Hepatocyte (in vitro differentiated cells): ENCODE results near the gene NPFF. TPM values are rescaled to one million over a fixed set of nuclear protein-coding genes. Genes with fewer than 3 reads are reported as not detected.

Experiments used
- polyA plus RNA-seq: library from polyadenylated mRNA; unstranded; fragments of >200 nt; fragmentation: Nextera tagmentation; extraction: Ambion mirVana; gene quantifications from 2 replicates; pipeline ENCODE4 v1.2.1, GENCODE V29; 2016
- small RNA-seq: library from RNA; depleted of rRNA; stranded (forward); fragments of <200 nt; gene quantifications from one replicate; pipeline ENCODE3, GENCODE V24; 2014
- total RNA-seq: library from RNA; depleted of rRNA; stranded (reverse); fragments of >200 nt; gene quantifications from 2 replicates; pipeline ENCODE4 v1.2.3, GENCODE V29; 2014

The NPFF gene
- total and polyA plus RNA-seq, 2 experiments from 2014 or later, result 0.77 TPM; not detected in 1

Small RNA genes lying within 50 kb of the gene (small RNA-seq; reads per million reads assigned to genes)
- not detected for gene AC023509.3

Other genes starting within 250 kb of the NPFF start
- 7.6 and 9.0 TPM in 2 replicates for gene ESPL1, start 239.2 kb downstream of the NPFF start, total RNA-seq
- gene ESPL1, start 239.2 kb downstream of the NPFF start, polyA plus RNA-seq, result 4.4 and 5.8 TPM in 2 replicates
- 377 and 379 TPM in 2 replicates for gene PFDN5, start 211.9 kb downstream of the NPFF start, total RNA-seq
- 415 and 441 TPM in 2 replicates for gene PFDN5, start 211.9 kb downstream of the NPFF start, polyA plus RNA-seq
- 25.5 and 35.8 TPM in 2 replicates for gene MYG1, start 207.8 kb downstream of the NPFF start, total RNA-seq
- gene MYG1, start 207.8 kb downstream of the NPFF start, polyA plus RNA-seq, result 34.6 and 35.9 TPM in 2 replicates
- 57.3 and 60.3 TPM in 2 replicates for gene AAAS, start 185.9 kb downstream of the NPFF start, total RNA-seq
- gene AAAS, start 185.9 kb downstream of the NPFF start, polyA plus RNA-seq, result 70.6 and 79.9 TPM in 2 replicates
- gene SP7, start 171.1 kb downstream of the NPFF start, total RNA-seq, result 0.20 TPM in 1 of 2 replicates, not detected in the other
- gene SP7, start 171.1 kb downstream of the NPFF start, polyA plus RNA-seq, result 0.60 TPM in 1 of 2 replicates, not detected in the other
- 48.0 and 53.3 TPM in 2 replicates for gene SP1, start 127.3 kb downstream of the NPFF start, total RNA-seq
- 11.0 and 12.8 TPM in 2 replicates for gene SP1, start 127.3 kb downstream of the NPFF start, polyA plus RNA-seq
- gene AMHR2, start 83.6 kb downstream of the NPFF start, total RNA-seq, result 6.4 and 13.9 TPM in 2 replicates
- 12.8 and 16.9 TPM in 2 replicates for gene AMHR2, start 83.6 kb downstream of the NPFF start, polyA plus RNA-seq
- gene PRR13, start 65.8 kb downstream of the NPFF start, total RNA-seq, result 135 and 150 TPM in 2 replicates
- 457 and 458 TPM in 2 replicates for gene PRR13, start 65.8 kb downstream of the NPFF start, polyA plus RNA-seq
- gene PCBP2, start 55.4 kb downstream of the NPFF start, total RNA-seq, result 343 and 389 TPM in 2 replicates
- 132 and 133 TPM in 2 replicates for gene PCBP2, start 55.4 kb downstream of the NPFF start, polyA plus RNA-seq
- gene MAP3K12, start 8.0 kb downstream of the NPFF start, total RNA-seq, result 10.8 and 16.0 TPM in 2 replicates
- gene MAP3K12, start 8.0 kb downstream of the NPFF start, polyA plus RNA-seq, result 10.0 and 14.0 TPM in 2 replicates
- gene TARBP2, start 6.2 kb downstream of the NPFF start, total RNA-seq, result 39.1 and 54.6 TPM in 2 replicates
- gene TARBP2, start 6.2 kb downstream of the NPFF start, polyA plus RNA-seq, result 81.1 and 88.6 TPM in 2 replicates
- gene ATF7, start 118.9 kb upstream of the NPFF start, total RNA-seq, result 12.6 and 17.8 TPM in 2 replicates
- 19.2 and 20.5 TPM in 2 replicates for gene ATF7, start 118.9 kb upstream of the NPFF start, polyA plus RNA-seq
- 252 and 329 TPM in 2 replicates for gene ATP5MC2, start 168.6 kb upstream of the NPFF start, total RNA-seq
- gene ATP5MC2, start 168.6 kb upstream of the NPFF start, polyA plus RNA-seq, result 301 and 306 TPM in 2 replicates
- gene CALCOCO1, start 220.0 kb upstream of the NPFF start, total RNA-seq, result 63.5 and 71.3 TPM in 2 replicates
- gene CALCOCO1, start 220.0 kb upstream of the NPFF start, polyA plus RNA-seq, result 74.4 and 83.1 TPM in 2 replicates
- not detected in 2 replicates for gene CISTR, start 244.5 kb upstream of the NPFF start, total RNA-seq
- gene CISTR, start 244.5 kb upstream of the NPFF start, polyA plus RNA-seq, result not detected in 2 replicates